Raji (cell line): ENCODE results near the gene PEG3.

ENCODE experiments used
- POLR2A ChIP-seq: IDR thresholded peaks from 2 replicates; pipeline ENCODE4 v1.6.1; 2011; ENCODE audit warnings: low read depth, low read length, control low read depth; ENCODE audit not compliant: insufficient read depth

PEG3 gene

GRCh38 chr19:56842412-56842811 is 1.9 kb upstream of the PEG3 start:
- no peak for TF ChIP-seq POLR2A

- TF ChIP-seq POLR2A = no peak
These were observed 642 bp upstream of the PEG3 start for GRCh38 chr19:56841193-56841543.

- no peak for TF ChIP-seq POLR2A
These were observed 675 bp downstream of the PEG3 start for GRCh38 chr19:56839652-56840450.

- TF ChIP-seq POLR2A = no peak
These were observed 1.4 kb downstream of the PEG3 start for GRCh38 chr19:56838909-56839651.

- no peak for TF ChIP-seq POLR2A
These were observed 2.3 kb downstream of the PEG3 start for GRCh38 chr19:56838024-56838908.

GRCh38 chr19:56837492-56838023 is 3.0 kb downstream of the PEG3 start:
- TF ChIP-seq POLR2A = no peak

GRCh38 chr19:56837004-56837403 is 3.5 kb downstream of the PEG3 start:
- TF ChIP-seq POLR2A = no peak

- no peak for TF ChIP-seq POLR2A
These were observed 4.5 kb downstream of the PEG3 start for GRCh38 chr19:56836059-56836458.

- TF ChIP-seq POLR2A = no peak
These were observed 5.1 kb downstream of the PEG3 start for GRCh38 chr19:56835401-56835800.

- no peak for TF ChIP-seq POLR2A
These were observed 5.8 kb downstream of the PEG3 start for GRCh38 chr19:56834564-56835375.

- no peak for TF ChIP-seq POLR2A
These were observed 8.1 kb downstream of the PEG3 start for GRCh38 chr19:56832352-56832928.

GRCh38 chr19:56831255-56831654 is 9.3 kb downstream of the PEG3 start:
- TF ChIP-seq POLR2A = no peak

- TF ChIP-seq POLR2A = no peak
These were observed 10.9 kb downstream of the PEG3 start for GRCh38 chr19:56829596-56829995.

GRCh38 chr19:56827708-56828107 is 12.8 kb downstream of the PEG3 start:
- TF ChIP-seq POLR2A = no peak
